ENCODE data around the gene ACTR5. TPM values are rescaled to one million over a fixed set of nuclear protein-coding genes. Genes with fewer than 3 reads are reported as not detected.

ACTR5 gene
- total RNA-seq, 1 experiment from 2014 or later: 20.0 TPM

- POLR2A ChIA-PET: no interaction called here
- Histone ChIP-seq H3K9me3 (peaks cover 2% of the 10 kb centered on the region; the same call in 1 of the 2 replicates), H3K4me3 (ENCODE audit: low read depth, low read length) (no peak overlapping the region), H3K4me1 (no peaks in the 10 kb centered on the region; the same call in 1 of the 2 replicates), H3K36me3 (ENCODE audit: control insufficient read depth, insufficient read depth, low read length) (no peaks in the 10 kb centered on the region), H3K27me3 (replicated peaks; ENCODE audit: control insufficient read depth, insufficient read depth, low read length) (peaks cover 7% of the 10 kb centered on the region; the same call in 1 of the 2 replicates)
- Mint-ChIP-seq H3K4me1 (ENCODE audit: low read depth, unreplicated experiment) (no peaks in the 10 kb centered on the region), H3K4me3 (ENCODE audit: unreplicated experiment) (no peak overlapping the region), H3K9me3 (ENCODE audit: unreplicated experiment) (no peaks in the 10 kb centered on the region), H3K36me3 (ENCODE audit: insufficient read depth, unreplicated experiment) (no peaks in the 10 kb centered on the region), H3K27ac (ENCODE audit: unreplicated experiment) (no peak overlapping the region), H3K27me3 (ENCODE audit: insufficient read depth, unreplicated experiment) (peaks cover 66% of the 10 kb centered on the region)
- CTCF ChIA-PET: no interaction called here
- TF ChIP-seq, protein P1, sequence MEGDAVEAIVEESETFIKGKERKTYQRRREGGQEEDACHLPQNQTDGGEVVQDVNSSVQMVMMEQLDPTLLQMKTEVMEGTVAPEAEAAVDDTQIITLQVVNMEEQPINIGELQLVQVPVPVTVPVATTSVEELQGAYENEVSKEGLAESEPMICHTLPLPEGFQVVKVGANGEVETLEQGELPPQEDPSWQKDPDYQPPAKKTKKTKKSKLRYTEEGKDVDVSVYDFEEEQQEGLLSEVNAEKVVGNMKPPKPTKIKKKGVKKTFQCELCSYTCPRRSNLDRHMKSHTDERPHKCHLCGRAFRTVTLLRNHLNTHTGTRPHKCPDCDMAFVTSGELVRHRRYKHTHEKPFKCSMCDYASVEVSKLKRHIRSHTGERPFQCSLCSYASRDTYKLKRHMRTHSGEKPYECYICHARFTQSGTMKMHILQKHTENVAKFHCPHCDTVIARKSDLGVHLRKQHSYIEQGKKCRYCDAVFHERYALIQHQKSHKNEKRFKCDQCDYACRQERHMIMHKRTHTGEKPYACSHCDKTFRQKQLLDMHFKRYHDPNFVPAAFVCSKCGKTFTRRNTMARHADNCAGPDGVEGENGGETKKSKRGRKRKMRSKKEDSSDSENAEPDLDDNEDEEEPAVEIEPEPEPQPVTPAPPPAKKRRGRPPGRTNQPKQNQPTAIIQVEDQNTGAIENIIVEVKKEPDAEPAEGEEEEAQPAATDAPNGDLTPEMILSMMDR (IDR thresholded peaks at IDR 0.05; ENCODE audit: insufficient read depth in 1 of 2, low read depth in 1 of 2, low read length in 1 of 2, severe bottlenecking in 1 of 2, unreplicated experiment in 1 of 2): no peak
- no peak for DNase-seq
- intact Hi-C loops (cut with micrococcal nuclease; ENCODE audit: unreplicated experiment): no loop called here
- no TSS peak for BruUV-seq (replicated peaks)
Measured at GRCh38 chr20:38724626-38725147, 23.6 kb upstream of the ACTR5 start.

- TF ChIP-seq, protein P1 (IDR thresholded peaks at IDR 0.05; ENCODE audit: insufficient read depth in 1 of 2, low read depth in 1 of 2, low read length in 1 of 2, severe bottlenecking in 1 of 2, unreplicated experiment in 1 of 2): no peak
- H3K36me3 ChIP-seq (ENCODE audit: control insufficient read depth, insufficient read depth, low read length): no peaks in the 10 kb centered on the region
- peaks cover 2% of the 10 kb centered on the region; the same call in 1 of the 2 replicates for H3K9me3 ChIP-seq
- intact Hi-C loops (cut with micrococcal nuclease; ENCODE audit: unreplicated experiment): no loop called here
- Mint-ChIP-seq H3K27ac (ENCODE audit: unreplicated experiment) (no peak overlapping the region), H3K27me3 (ENCODE audit: insufficient read depth, unreplicated experiment) (peaks cover 71% of the 10 kb centered on the region), H3K4me1 (ENCODE audit: low read depth, unreplicated experiment) (peaks cover 5% of the 10 kb centered on the region), H3K4me3 (ENCODE audit: unreplicated experiment) (no peak overlapping the region), H3K36me3 (ENCODE audit: insufficient read depth, unreplicated experiment) (no peaks in the 10 kb centered on the region), H3K9me3 (ENCODE audit: unreplicated experiment) (no peaks in the 10 kb centered on the region)
- peaks cover 6% of the 10 kb centered on the region for H3K4me1 ChIP-seq
- ChIA-PET CTCF (interaction anchor here (0.6 to 1.4 kb wide), 6 partner anchors 8 to 67 kb away, joined by 3 to 8 read pairs (median 3); no protein-coding TSS in a partner anchor), POLR2A (no interaction called here)
- no TSS peak for BruUV-seq (replicated peaks)
- DNase-seq: no peak
- no peak overlapping the region for H3K4me3 ChIP-seq (ENCODE audit: low read depth, low read length)
- H3K27me3 ChIP-seq (replicated peaks; ENCODE audit: control insufficient read depth, insufficient read depth, low read length): peaks cover 8% of the 10 kb centered on the region
Measured at GRCh38 chr20:38725148-38725901, 22.9 kb upstream of the ACTR5 start.

DNA sequence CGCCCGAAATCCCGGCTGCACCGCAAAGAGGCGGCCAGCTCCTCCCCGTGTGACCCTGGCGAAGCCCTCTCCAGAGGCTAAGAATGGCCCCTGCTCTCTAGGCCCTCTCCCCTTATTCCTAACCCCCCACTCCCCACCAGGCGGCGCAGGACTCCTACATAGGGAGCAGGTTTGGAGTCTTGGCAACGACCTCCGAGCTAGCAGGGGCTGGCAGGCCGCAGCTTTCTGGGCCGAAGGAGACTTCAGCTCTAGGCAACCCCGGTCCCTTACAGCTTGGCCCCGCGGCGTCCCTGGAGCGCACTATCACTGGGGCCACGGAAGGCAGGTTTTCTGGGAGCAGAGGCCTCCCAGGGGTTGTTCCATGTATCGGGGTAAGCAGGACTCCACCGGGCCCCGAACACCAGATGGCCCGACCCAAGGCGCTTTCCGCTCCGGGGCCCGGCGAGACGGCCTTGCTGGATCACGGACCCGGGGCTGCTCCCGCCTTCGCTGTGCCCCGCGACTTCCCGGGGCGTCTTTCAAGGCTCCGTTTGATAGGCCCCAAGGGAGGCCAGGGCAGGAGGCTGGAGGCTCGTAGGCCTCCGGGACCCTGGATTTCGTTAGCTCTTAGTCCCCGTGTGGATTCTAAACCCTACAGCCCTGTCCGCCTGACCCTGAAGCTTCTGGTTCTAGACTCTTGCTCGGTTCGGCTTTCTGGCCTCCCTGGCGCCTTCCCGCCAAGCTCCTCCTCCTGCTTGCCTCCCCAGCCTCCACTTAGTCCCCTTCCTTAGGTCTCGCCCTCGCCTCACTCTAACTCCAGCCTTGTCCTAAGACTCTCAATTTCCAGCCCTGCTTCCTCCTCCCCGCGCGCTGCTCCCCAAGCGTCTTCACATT lies 22.1 kb upstream of the ACTR5 start:
- Histone ChIP-seq H3K36me3 (ENCODE audit: control insufficient read depth, insufficient read depth, low read length) (no peaks in the 10 kb centered on the region), H3K4me3 (ENCODE audit: low read depth, low read length) (no peak overlapping the region), H3K4me1 (peaks cover 14% of the 10 kb centered on the region), H3K27me3 (replicated peaks; ENCODE audit: control insufficient read depth, insufficient read depth, low read length) (peaks cover 10% of the 10 kb centered on the region), H3K9me3 (peaks cover 2% of the 10 kb centered on the region; the same call in 1 of the 2 replicates)
- ChIA-PET CTCF (interaction anchor here (0.6 to 1.4 kb wide), 9 partner anchors 8 to 323 kb away, joined by 3 to 9 read pairs (median 3); partner anchors contain the start of gene ACTR5), POLR2A (no interaction called here)
- no TSS peak for BruUV-seq (replicated peaks)
- H3K36me3 Mint-ChIP-seq (ENCODE audit: insufficient read depth, unreplicated experiment): no peaks in the 10 kb centered on the region
- DNase-seq: peak; percentile 74 to 79
- H3K4me1 Mint-ChIP-seq (ENCODE audit: low read depth, unreplicated experiment): peaks cover 12% of the 10 kb centered on the region
- TF ChIP-seq, protein P1 (IDR thresholded peaks at IDR 0.05; ENCODE audit: insufficient read depth in 1 of 2, low read depth in 1 of 2, low read length in 1 of 2, severe bottlenecking in 1 of 2, unreplicated experiment in 1 of 2): peak; percentile 67 to 71
- H3K9me3 Mint-ChIP-seq (ENCODE audit: unreplicated experiment): no peaks in the 10 kb centered on the region
- no peak overlapping the region for H3K27ac Mint-ChIP-seq (ENCODE audit: unreplicated experiment)
- H3K4me3 Mint-ChIP-seq (ENCODE audit: unreplicated experiment): no peak overlapping the region
- peaks cover 67% of the 10 kb centered on the region for H3K27me3 Mint-ChIP-seq (ENCODE audit: insufficient read depth, unreplicated experiment)
- intact Hi-C loops (cut with micrococcal nuclease; ENCODE audit: unreplicated experiment): loop anchor here (1.0 kb wide), 2 partner anchors 25 to 80 kb away; no protein-coding TSS in a partner anchor

All from Caco-2 (cell line).